ENCODE data around the gene ECSCR. TPM values are rescaled to one million over a fixed set of nuclear protein-coding genes. Genes with fewer than 3 reads are reported as not detected.

ECSCR gene
- total and polyA plus RNA-seq, 2 donors (not counting 1 experiment from before 2014, with no cell fraction given) = not detected

GRCh38 chr5:139474890-139475791 is 12.6 kb upstream of the ECSCR start:
- H4K20me1 ChIP-seq (ENCODE audit: control insufficient read depth, insufficient read depth, low read length, poor library complexity, severe bottlenecking) = no peaks in the 10 kb centered on the region
- no peaks in the 10 kb centered on the region for H3K36me3 ChIP-seq (replicated peaks in 1 of 2; ENCODE audit: control extremely low read depth in 1 of 2, control insufficient read depth in 1 of 2, extremely low read depth in 1 of 2, insufficient read depth in 2 of 2, low read length in 1 of 2)
- H2AFZ ChIP-seq (ENCODE audit: insufficient read depth, low read depth, low read length, poor library complexity, severe bottlenecking) = no peak overlapping the region
- H3K27ac ChIP-seq (ENCODE audit: low read length in 2 of 2) = no peak overlapping the region
- H3K27ac Mint-ChIP-seq = no peak overlapping the region
- peaks cover 16% of the 10 kb centered on the region for H3K4me1 Mint-ChIP-seq
- DNase-seq = no peak
- no peaks in the 10 kb centered on the region for H3K79me2 ChIP-seq (ENCODE audit: control insufficient read depth, insufficient read depth, low read length)
- H3K27me3 ChIP-seq (replicated peaks in 1 of 4; ENCODE audit: control extremely low read depth in 1 of 4, control insufficient read depth in 3 of 4, insufficient read depth in 4 of 4, low read length in 3 of 4) = peaks cover 0 to 24% (median 11%) of the 10 kb centered on the region in 4 experiments
- peaks cover 0 to 5% (median 0%) of the 10 kb centered on the region in 3 donors for H3K9me3 ChIP-seq (ENCODE audit: control extremely low read depth in 1 of 3, control insufficient read depth in 2 of 3, insufficient read depth in 1 of 3, low read length in 2 of 3)
- H3K4me3 Mint-ChIP-seq = no peak overlapping the region
- H3K9me3 Mint-ChIP-seq (ENCODE audit: insufficient read depth) = no peaks in the 10 kb centered on the region
- H3K4me3 ChIP-seq (ENCODE audit: control extremely low read depth in 1 of 5, extremely low read depth in 1 of 5, insufficient read depth in 1 of 5, low read depth in 2 of 5, low read length in 4 of 5) = no peak overlapping the region
- 19% methylated on average over 8 of the region's 13 CpGs for WGBS (ENCODE audit: insufficient coverage)
- CTCF ChIA-PET = no interaction called here
- no peak for ATAC-seq (ENCODE audit: low read depth)
- H3K9ac ChIP-seq (ENCODE audit: low read length) = no peak overlapping the region
- POLR2A ChIA-PET = interaction anchor here (0.6 kb wide), 1 partner anchor 42 kb away, joined by 3 read pairs; no protein-coding TSS in a partner anchor
- TF ChIP-seq EZH2 (IDR thresholded peaks at IDR 0.05; ENCODE audit: borderline replicate concordance, insufficient read depth, low read depth, low read length, poor library complexity, severe bottlenecking) (no peak), CTCF (IDR thresholded peaks at IDR 0.05) (no peak)
- H3K4me1 ChIP-seq (ENCODE audit: control insufficient read depth in 2 of 2, insufficient read depth in 2 of 2, low read length in 2 of 2) = peaks cover 17 to 20% of the 10 kb centered on the region in 2 donors
- H3K27me3 Mint-ChIP-seq = peaks cover 23% of the 10 kb centered on the region
- intact Hi-C loops (cut with micrococcal nuclease) = no loop called here
- no peak overlapping the region for H3K4me2 ChIP-seq (replicated peaks; ENCODE audit: low read depth, low read length, poor library complexity, severe bottlenecking)

- Mint-ChIP-seq H3K9me3 (ENCODE audit: insufficient read depth) (no peaks in the 10 kb centered on the region), H3K4me3 (no peak overlapping the region), H3K4me1 (peaks cover 16% of the 10 kb centered on the region), H3K27me3 (peaks cover 31% of the 10 kb centered on the region), H3K27ac (no peak overlapping the region)
- H3K36me3 ChIP-seq (replicated peaks in 1 of 2; ENCODE audit: control extremely low read depth in 1 of 2, control insufficient read depth in 1 of 2, extremely low read depth in 1 of 2, insufficient read depth in 2 of 2, low read length in 1 of 2) = no peaks in the 10 kb centered on the region
- peaks cover 0 to 24% (median 11%) of the 10 kb centered on the region in 4 experiments for H3K27me3 ChIP-seq (replicated peaks in 1 of 4; ENCODE audit: control extremely low read depth in 1 of 4, control insufficient read depth in 3 of 4, insufficient read depth in 4 of 4, low read length in 3 of 4)
- 70% methylated on average over 2 of the region's 2 CpGs for WGBS (ENCODE audit: insufficient coverage)
- no peak overlapping the region for H3K4me2 ChIP-seq (replicated peaks; ENCODE audit: low read depth, low read length, poor library complexity, severe bottlenecking)
- no peak overlapping the region for H3K27ac ChIP-seq (ENCODE audit: low read length in 2 of 2)
- ChIA-PET CTCF (no interaction called here), POLR2A (no interaction called here)
- H4K20me1 ChIP-seq (ENCODE audit: control insufficient read depth, insufficient read depth, low read length, poor library complexity, severe bottlenecking) = no peaks in the 10 kb centered on the region
- intact Hi-C loops (cut with micrococcal nuclease) = no loop called here
- no peak overlapping the region for H3K9ac ChIP-seq (ENCODE audit: low read length)
- DNase-seq = no peak
- no peak for TF ChIP-seq EZH2 (IDR thresholded peaks at IDR 0.05; ENCODE audit: borderline replicate concordance, insufficient read depth, low read depth, low read length, poor library complexity, severe bottlenecking)
- TF ChIP-seq CTCF (IDR thresholded peaks at IDR 0.05) = no peak
- peaks cover 0 to 5% (median 0%) of the 10 kb centered on the region in 3 donors for H3K9me3 ChIP-seq (ENCODE audit: control extremely low read depth in 1 of 3, control insufficient read depth in 2 of 3, insufficient read depth in 1 of 3, low read length in 2 of 3)
- ATAC-seq (ENCODE audit: low read depth) = no peak
- H2AFZ ChIP-seq (ENCODE audit: insufficient read depth, low read depth, low read length, poor library complexity, severe bottlenecking) = no peak overlapping the region
- H3K79me2 ChIP-seq (ENCODE audit: control insufficient read depth, insufficient read depth, low read length) = no peaks in the 10 kb centered on the region
- H3K4me3 ChIP-seq (ENCODE audit: control extremely low read depth in 1 of 5, extremely low read depth in 1 of 5, insufficient read depth in 1 of 5, low read depth in 2 of 5, low read length in 4 of 5) = no peak overlapping the region
- peaks cover 17 to 20% of the 10 kb centered on the region in 2 donors for H3K4me1 ChIP-seq (ENCODE audit: control insufficient read depth in 2 of 2, insufficient read depth in 2 of 2, low read length in 2 of 2)
Measured at GRCh38 chr5:139473565-139473964, 11.0 kb upstream of the ECSCR start.

All from B cell (primary cell).